ENCODE measurements around the gene TSPAN32.

The TSPAN32 gene

GRCh38 chr11:2301631-2302305 lies at the start of gene TSPAN32, which contains the start of gene C11orf21:
Gene TSPAN32 (plus strand): TSS chr11:2302013. CDS start chr11:2302150, 137 bp downstream.
Gene C11orf21 (minus strand): TSS chr11:2301918. CDS start chr11:2301808, 110 bp downstream.
- DNase-seq (ENCODE audit: low read depth) = no peak

- no peak for DNase-seq (ENCODE audit: low read depth)
These were observed 49.8 kb upstream of the TSPAN32 start for GRCh38 chr11:2252018-2252417.

GRCh38 chr11:2256293-2256913 lies 45.4 kb upstream of the TSPAN32 start:
- DNase-seq (ENCODE audit: low read depth) = no peak

- no peak for DNase-seq (ENCODE audit: low read depth)
These were observed 44.7 kb upstream of the TSPAN32 start for GRCh38 chr11:2256951-2257700.

DNA sequence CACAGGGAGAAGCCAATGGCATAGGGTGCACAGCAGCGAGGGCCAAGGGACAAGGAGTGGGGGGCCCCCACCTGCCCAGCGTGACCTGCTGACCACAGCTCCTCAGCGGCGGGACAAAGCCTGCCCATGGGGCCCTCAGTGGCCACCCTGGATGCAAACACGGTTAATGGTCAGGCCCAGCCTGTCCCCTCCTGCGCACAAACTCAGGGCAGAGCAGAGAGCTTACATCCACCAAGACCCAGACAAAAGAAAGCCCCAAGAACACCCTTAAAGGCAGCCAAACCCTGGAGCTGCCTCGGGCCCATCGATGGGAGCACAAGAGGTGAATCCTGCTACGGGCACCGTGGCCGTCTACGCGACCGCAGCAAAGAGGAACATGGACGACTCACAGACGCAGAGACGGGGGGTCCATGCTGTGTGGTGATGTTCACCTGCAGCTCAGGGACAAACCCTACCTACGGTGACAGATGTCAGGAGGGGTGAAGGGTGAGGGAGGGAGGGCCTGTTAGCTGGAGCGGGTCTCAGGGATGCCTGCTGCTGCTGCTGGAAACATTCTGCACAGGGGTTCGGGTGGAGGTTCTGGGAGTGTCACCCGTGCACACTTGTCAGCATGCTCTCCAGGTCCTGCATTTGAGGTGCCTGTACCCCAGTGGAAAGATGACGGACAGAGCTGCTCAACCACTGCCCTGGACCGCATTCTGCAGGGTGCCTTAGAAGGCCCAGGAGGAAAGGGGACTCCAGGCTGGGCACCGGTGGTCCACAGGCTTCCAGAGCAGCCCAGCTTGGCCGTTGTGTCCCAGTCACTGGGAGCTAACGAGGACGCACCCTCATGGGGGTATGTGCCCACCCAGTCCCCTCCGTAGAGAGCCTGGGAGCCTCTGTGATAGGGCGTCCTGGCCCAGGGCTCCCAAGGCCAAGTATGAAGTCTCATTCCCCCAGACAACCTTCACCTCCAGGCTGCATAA lies 43.0 kb upstream of the TSPAN32 start:
- no peak for DNase-seq (ENCODE audit: low read depth)

DNA sequence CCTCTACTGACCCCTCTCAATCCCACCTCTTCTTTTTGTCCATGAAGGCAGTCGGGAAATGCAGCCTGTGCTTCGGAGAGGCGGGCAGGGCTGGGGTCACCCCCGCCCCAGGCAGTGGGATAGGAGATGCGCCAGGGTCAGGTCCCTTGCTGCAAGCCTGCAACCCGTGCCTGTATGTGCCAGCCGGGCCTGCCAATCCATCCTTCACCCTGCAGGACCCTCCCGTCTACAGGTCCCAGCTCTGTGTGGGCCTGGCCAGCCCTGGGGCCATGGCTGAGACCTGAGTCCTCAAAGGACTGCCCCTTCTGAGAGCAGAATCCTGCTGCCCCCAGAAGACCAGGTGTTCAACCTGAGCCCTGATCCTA lies 42.4 kb upstream of the TSPAN32 start:
- DNase-seq (ENCODE audit: low read depth) = no peak

GRCh38 chr11:2259897-2260451 lies 41.8 kb upstream of the TSPAN32 start:
- DNase-seq (ENCODE audit: low read depth) = no peak

DNA sequence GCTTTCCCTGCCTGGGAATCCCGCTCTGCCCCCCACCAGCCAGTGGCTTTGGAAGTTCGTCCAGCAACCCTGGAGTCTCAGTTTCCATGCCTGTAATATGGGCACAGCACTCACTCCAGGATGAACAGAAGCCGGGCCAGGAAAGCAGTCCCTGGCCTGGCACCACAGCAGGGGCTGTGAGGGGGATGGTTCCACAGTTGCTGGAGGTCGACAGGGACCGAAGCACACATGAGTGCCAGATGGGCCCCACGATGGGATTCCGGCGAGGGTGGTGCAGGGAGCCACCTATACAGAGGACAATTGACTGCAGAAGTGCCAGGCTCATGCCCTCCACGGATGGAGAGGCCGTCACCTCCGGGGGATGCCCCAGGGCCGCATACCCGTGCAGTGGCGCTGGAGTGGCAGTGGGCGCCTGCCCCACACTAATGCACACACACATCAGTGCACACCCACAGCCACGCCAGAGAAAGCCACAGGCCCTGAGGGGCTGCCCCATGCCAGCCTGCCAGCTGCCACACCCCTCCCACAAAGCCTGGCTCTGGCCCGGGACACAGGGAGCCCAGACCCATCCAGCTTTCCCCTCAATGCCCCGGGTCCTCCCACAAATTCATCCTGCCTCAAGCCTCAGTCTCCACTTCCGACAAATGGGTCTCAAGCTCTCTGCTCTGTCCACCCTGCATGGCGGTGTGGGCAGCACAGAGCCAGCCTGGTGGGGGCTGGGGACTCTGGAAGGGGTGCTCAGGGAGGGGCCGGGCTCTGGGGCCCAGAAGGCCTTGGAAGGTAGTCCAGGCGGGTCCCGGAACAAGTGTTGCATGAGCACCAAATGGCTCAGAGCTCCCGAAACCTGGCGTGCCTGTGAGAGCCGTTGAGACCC lies 41.1 kb upstream of the TSPAN32 start:
- no peak for DNase-seq (ENCODE audit: low read depth)

- DNase-seq (ENCODE audit: low read depth) = no peak
These were observed 40.2 kb upstream of the TSPAN32 start for GRCh38 chr11:2261436-2262230.

GRCh38 chr11:2262301-2263070 lies 39.3 kb upstream of the TSPAN32 start:
- no peak for DNase-seq (ENCODE audit: low read depth)

DNA sequence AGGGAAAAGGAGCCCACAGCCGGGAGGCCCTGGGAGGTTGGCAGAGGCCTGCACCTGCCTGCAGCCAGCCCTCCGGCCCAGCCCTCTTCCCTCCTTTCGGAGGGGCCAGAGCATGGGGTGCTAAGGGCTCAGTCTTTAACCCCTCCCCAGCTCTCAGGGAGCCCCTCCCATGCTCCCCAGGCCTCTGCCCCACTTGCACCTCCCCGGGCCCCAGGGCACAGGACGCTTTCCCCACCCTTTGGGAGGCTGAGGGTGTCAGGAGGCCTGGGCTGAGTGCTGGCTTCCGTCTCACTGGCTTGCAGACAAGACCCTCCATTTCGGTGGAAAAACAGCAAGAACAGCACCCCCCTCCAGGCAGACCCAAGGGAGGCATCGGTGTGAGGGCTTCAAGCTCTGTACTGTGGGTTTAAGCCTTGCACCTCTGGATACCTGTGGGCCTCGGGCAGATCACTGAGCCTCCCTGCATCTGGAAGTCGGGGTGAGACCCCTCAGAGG lies 38.7 kb upstream of the TSPAN32 start:
- no peak for DNase-seq (ENCODE audit: low read depth)

- DNase-seq (ENCODE audit: low read depth) = no peak
These were observed 38.0 kb upstream of the TSPAN32 start for GRCh38 chr11:2263724-2264360.

DNA sequence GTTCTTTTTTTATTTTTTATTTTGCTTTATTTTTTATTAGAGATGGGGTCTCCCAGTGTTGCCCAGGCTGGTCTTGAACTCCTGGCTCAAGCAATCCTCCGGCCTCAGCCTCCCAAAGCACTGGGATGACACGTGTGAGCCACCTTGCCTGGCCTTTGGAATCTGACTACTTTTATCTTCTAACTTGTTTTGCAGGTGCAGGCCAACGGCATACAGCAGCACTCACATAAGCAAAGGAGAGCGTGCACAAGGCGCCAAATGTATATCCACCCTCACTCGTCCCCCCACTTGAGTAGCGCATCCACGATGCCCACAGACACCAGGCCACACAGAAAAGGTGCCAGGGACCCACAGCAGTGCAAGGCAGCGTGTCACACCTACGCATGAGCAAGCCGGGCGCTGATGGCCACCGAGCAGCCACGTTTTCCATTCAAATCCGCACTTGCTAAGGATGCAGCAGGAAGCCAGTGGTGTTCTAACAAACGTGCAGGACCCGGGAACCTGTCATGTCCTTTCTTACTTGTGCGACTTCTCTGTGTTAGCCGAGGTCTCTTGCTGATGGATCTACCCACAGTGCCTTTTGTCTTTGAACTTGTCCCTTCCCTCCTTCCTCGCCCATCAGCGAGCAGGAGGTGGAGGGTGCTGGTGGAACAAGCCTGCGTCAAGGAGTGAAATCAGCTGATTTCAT lies 37.3 kb upstream of the TSPAN32 start:
- DNase-seq (ENCODE audit: low read depth) = no peak

GRCh38 chr11:2265396-2265795 lies 36.4 kb upstream of the TSPAN32 start:
- no peak for DNase-seq (ENCODE audit: low read depth)

GRCh38 chr11:2265854-2266585 lies 35.8 kb upstream of the TSPAN32 start:
- DNase-seq (ENCODE audit: low read depth) = no peak

GRCh38 chr11:2266586-2267305 lies 35.1 kb upstream of the TSPAN32 start:
- DNase-seq (ENCODE audit: low read depth) = no peak

Measured in non-pigmented ciliary epithelial cell (primary cell).